ENCODE data around the gene TCF21.
"Not testable (repeated sequence)": the region's sequence is repeated elsewhere in the genome, so short reads cannot be mapped to it uniquely, and the experiment has no call there.

Gene TCF21

GRCh38 chr6:133936352-133936751 lies 47.4 kb downstream of the TCF21 start:
- DNase-seq = not testable (repeated sequence)

DNA sequence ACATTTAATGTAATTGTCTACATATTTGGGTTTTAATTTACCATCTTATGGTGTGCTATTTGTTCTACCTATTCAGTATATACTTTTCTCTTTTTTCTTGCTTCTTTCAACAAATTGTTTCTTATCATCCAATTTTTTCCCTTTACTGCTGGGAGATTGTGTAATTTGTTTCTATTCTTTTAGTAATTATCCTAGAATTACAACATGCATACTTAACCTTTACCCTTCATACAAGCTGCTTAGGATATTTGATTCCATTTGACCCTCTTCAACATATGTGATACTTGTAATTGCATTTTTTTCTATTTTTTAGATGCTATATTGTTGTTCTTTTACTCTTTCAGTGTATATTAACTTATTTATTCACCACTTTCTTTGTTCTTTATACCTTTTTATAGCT lies 49.0 kb downstream of the TCF21 start:
- no peak for DNase-seq

DNA sequence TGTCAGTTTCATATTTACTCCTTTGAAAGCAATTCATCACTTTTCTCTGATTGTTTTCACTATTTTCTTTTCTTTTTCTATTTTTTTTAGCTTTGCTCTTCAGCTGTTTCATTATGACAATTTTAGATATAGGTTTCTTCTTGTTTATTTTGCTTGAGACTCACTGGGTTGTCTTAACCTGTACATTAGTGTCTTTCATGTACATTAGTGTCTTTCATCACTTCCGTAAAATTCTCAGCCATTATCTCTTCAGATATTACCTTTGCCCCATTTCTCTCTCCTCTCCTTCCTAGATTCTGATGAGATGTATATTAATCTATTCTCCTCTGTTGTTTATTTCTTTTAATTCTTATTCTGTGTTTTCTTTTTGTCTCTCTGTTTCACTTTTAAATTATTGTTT lies 49.6 kb downstream of the TCF21 start:
- no peak for DNase-seq

DNA sequence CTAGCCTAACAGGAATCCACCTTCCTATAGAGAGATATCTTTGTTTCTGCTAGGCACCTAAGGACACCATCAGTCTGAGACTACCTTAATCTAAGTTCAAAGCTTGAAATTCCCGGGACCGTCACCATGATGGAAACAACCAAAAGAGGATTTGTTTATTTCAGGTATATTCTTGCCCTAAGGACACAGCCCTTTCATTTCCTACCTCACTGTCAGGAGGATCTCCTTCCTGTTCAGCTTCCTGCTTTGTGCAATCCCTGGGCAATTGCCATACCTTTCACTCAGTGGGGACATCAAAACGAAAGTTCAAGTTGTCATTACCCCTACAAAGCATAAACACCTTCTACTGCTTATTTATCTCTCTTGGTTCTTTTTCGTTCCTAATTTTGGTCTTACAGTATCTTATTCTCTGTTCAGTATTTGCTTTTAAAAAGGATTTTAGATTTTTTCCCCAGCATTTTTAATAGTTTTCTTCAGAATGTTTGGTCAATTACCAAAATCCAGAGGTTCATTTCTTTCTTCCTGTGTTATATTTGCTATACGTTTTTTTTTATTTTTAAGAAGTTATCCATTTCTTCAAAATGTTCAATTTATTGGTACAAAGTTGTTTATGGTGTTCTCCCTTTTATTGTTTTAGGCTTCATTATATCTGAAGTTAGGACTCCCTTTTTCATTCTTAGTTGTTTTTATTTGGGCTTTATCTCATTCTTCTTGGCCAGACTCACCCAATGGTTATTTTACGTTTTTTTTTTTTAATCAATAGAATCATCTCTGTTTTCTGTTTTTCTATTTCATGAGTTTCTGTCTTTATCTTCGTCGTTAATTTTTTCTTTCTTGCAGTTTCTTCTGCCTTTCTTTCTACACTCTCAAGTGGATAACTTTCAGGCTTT lies 51.1 kb downstream of the TCF21 start:
- no peak for DNase-seq

Measured in activated CD8-positive, alpha-beta memory T cell treated with anti-CD3 and anti-CD28 coated beads, Interleukin-2, amount 50 U/mL, for 4 hours (primary cell).